WTC11 (cell line): Measurements from ENCODE around the gene VEZF1. TPM values are rescaled to one million over a fixed set of nuclear protein-coding genes. Genes with fewer than 3 reads are reported as not detected.

Experiments used
- ATAC-seq: fragments of 200-7000 bp; cut with Tn5 transposase; 2 replicates; pipeline ENCODE4 v1.10.0; 2021; ENCODE audit warnings: mild to moderate bottlenecking, moderate library complexity
- CTCF ChIA-PET: fragments of 300-600 bp; sonication (Branson Sonifier 250); formaldehyde crosslinking; loops from one replicate; lab custom pipeline; 2021; ENCODE audit warnings: antibody characterized with exemption; lab: Charles Lee
- POLR2A ChIA-PET: fragments of 350-600 bp; sonication (Branson Sonifier 250); formaldehyde crosslinking; loops from one replicate; lab custom pipeline; 2021; ENCODE audit warnings: antibody characterized with exemption; lab: Charles Lee
- DNase-seq: peaks from one replicate; pipeline ENCODE4 v3.0.0; 2021; ENCODE audit warnings: low spot score
- H3K27ac Mint-ChIP-seq: 2 replicates; pipeline ENCODE4 v1.8.0; 2021; ENCODE audit warnings: mixed read lengths
- H3K27me3 Mint-ChIP-seq: 2 replicates; pipeline ENCODE4 v1.8.0; 2021; ENCODE audit warnings: low read depth, mild to moderate bottlenecking, moderate library complexity, mixed read lengths
- H3K36me3 Mint-ChIP-seq: 2 replicates; pipeline ENCODE4 v1.8.0; 2021; ENCODE audit warnings: mixed read lengths
- H3K4me1 Mint-ChIP-seq: 2 replicates; pipeline ENCODE4 v1.8.0; 2022; ENCODE audit warnings: mixed read lengths
- H3K4me3 Mint-ChIP-seq: 2 replicates; pipeline ENCODE4 v1.8.0; 2021; ENCODE audit warnings: mild to moderate bottlenecking, moderate library complexity, mixed read lengths
- H3K9me3 Mint-ChIP-seq: 2 replicates; pipeline ENCODE4 v1.8.0; 2021; ENCODE audit warnings: mixed read lengths
- AR ChIP-seq: fragments of 250-450 bp; sonication (Bioruptor Pico); IDR thresholded peaks from 2 replicates; pipeline ENCODE4 v1.9.0; 2021; ENCODE audit warnings: mild to moderate bottlenecking
- ATF2 ChIP-seq: sonication (generic); formaldehyde crosslinking; IDR thresholded peaks from 2 replicates; pipeline ENCODE4 v1.8.1; 2022; ENCODE audit warnings: low read depth, missing genetic modification reagents, borderline replicate concordance
- CBFB ChIP-seq: sonication (generic); formaldehyde crosslinking; IDR thresholded peaks from 2 replicates; pipeline ENCODE4 v1.8.1; 2022; ENCODE audit warnings: mild to moderate bottlenecking, low read depth, missing genetic modification reagents
- CDX4 ChIP-seq: fragments of 250-450 bp; sonication (Bioruptor Pico); IDR thresholded peaks from 2 replicates; pipeline ENCODE4 v1.9.0; 2021; ENCODE audit warnings: moderate library complexity, mild to moderate bottlenecking, inconsistent platforms, borderline replicate concordance
- CREB1 ChIP-seq: sonication (generic); formaldehyde crosslinking; IDR thresholded peaks from 2 replicates; pipeline ENCODE4 v1.8.0; 2023; ENCODE audit warnings: mild to moderate bottlenecking, missing genetic modification reagents
- E2F1 ChIP-seq: sonication (generic); formaldehyde crosslinking; IDR thresholded peaks from 2 replicates; pipeline ENCODE4 v1.8.0; 2022; ENCODE audit warnings: mild to moderate bottlenecking, missing genetic modification reagents
- ELF4 ChIP-seq: sonication (generic); formaldehyde crosslinking; IDR thresholded peaks from 2 replicates; pipeline ENCODE4 v1.8.1; 2022; ENCODE audit warnings: low read depth, mild to moderate bottlenecking, moderate library complexity, missing genetic modification reagents
- ESRRA ChIP-seq: sonication (generic); formaldehyde crosslinking; IDR thresholded peaks from 2 replicates; pipeline ENCODE4 v1.8.1; 2022; ENCODE audit warnings: mild to moderate bottlenecking, missing genetic modification reagents, borderline replicate concordance
- FOXJ3 ChIP-seq: sonication (generic); formaldehyde crosslinking; IDR thresholded peaks from 2 replicates; pipeline ENCODE4 v1.9.0; 2021; ENCODE audit warnings: missing genetic modification reagents, mild to moderate bottlenecking, borderline replicate concordance
- FOXK1 ChIP-seq: sonication (generic); formaldehyde crosslinking; IDR thresholded peaks from 2 replicates; pipeline ENCODE4 v1.8.0; 2022; ENCODE audit warnings: mild to moderate bottlenecking, moderate library complexity, missing genetic modification reagents
- FOXP4 ChIP-seq: sonication (generic); formaldehyde crosslinking; IDR thresholded peaks from 2 replicates; pipeline ENCODE4 v1.8.0; 2022; ENCODE audit warnings: mild to moderate bottlenecking, missing genetic modification reagents
- GABPB1 ChIP-seq: sonication (generic); formaldehyde crosslinking; IDR thresholded peaks from 2 replicates; pipeline ENCODE4 v1.8.1; 2023; ENCODE audit warnings: mild to moderate bottlenecking, missing genetic modification reagents
- MYBL2 ChIP-seq: sonication (generic); formaldehyde crosslinking; IDR thresholded peaks from 2 replicates; pipeline ENCODE4 v1.8.1; 2023; ENCODE audit warnings: mild to moderate bottlenecking, moderate library complexity, missing genetic modification reagents
- NFATC4 ChIP-seq: fragments of 250-450 bp; sonication (Bioruptor Pico); IDR thresholded peaks from 2 replicates; pipeline ENCODE4 v1.9.0; 2021; ENCODE audit warnings: mild to moderate bottlenecking
- NR3C1 ChIP-seq: sonication (generic); formaldehyde crosslinking; conservative IDR thresholded peaks from 2 replicates; pipeline ENCODE4 v1.8.1; 2023; ENCODE audit warnings: low read depth, mild to moderate bottlenecking, missing genetic modification reagents
- PRRX2 ChIP-seq: fragments of 250-450 bp; sonication (Bioruptor Pico); IDR thresholded peaks from 2 replicates; pipeline ENCODE4 v1.8.0; 2021; ENCODE audit warnings: mild to moderate bottlenecking
- RORB ChIP-seq: fragments of 250-450 bp; sonication (Bioruptor Pico); IDR thresholded peaks from 2 replicates; pipeline ENCODE4 v1.9.0; 2021; ENCODE audit warnings: mild to moderate bottlenecking
- SOX15 ChIP-seq: fragments of 250-450 bp; sonication (Bioruptor Pico); IDR thresholded peaks from 2 replicates; pipeline ENCODE4 v1.9.0; 2021; ENCODE audit warnings: mild to moderate bottlenecking
- SP1 ChIP-seq: sonication (generic); formaldehyde crosslinking; conservative IDR thresholded peaks from 2 replicates; pipeline ENCODE4 v1.8.1; 2022; ENCODE audit warnings: missing genetic modification reagents
- TCF7 ChIP-seq: sonication (generic); formaldehyde crosslinking; IDR thresholded peaks from 2 replicates; pipeline ENCODE4 v1.8.0; 2022; ENCODE audit warnings: mild to moderate bottlenecking, low read depth, missing genetic modification reagents, moderate library complexity
- USF1 ChIP-seq: sonication (generic); formaldehyde crosslinking; IDR thresholded peaks from 2 replicates; pipeline ENCODE4 v1.8.0; 2022; ENCODE audit warnings: mild to moderate bottlenecking, missing genetic modification reagents
- ZNF532 ChIP-seq: fragments of 250-450 bp; sonication (Bioruptor Pico); IDR thresholded peaks from 2 replicates; pipeline ENCODE4 v1.9.0; 2021; ENCODE audit warnings: mild to moderate bottlenecking, borderline replicate concordance
- total RNA-seq: library from RNA; stranded (reverse); gene quantifications from 3 replicates; pipeline ENCODE4 v1.2.3, GENCODE V29; 2021

VEZF1 gene
- total RNA-seq, 1 experiment from 2014 or later, result 43.3 TPM

- peak overlapping the region; percentile 52 for H3K27ac Mint-ChIP-seq
- POLR2A ChIA-PET, result interaction anchor here (0.6 to 2.5 kb wide), 3 partner anchors 12 to 90 kb away, joined by 3 to 12 read pairs (median 3); partner anchors contain the start of gene SRSF1
- H3K4me1 Mint-ChIP-seq, result peaks cover 51% of the 10 kb centered on the region
- no peak overlapping the region for H3K4me3 Mint-ChIP-seq
- H3K9me3 Mint-ChIP-seq, result no peaks in the 10 kb centered on the region
- CTCF ChIA-PET, result interaction anchor here (0.7 to 11.1 kb wide), 10 partner anchors 9 to 162 kb away, joined by 3 to 207 read pairs (median 4); no protein-coding TSS in a partner anchor
- peak; percentile 61 for DNase-seq
- peak; percentile 81 for ATAC-seq
- H3K27me3 Mint-ChIP-seq, result no peaks in the 10 kb centered on the region
- peaks cover 16% of the 10 kb centered on the region for H3K36me3 Mint-ChIP-seq
- TF ChIP-seq FOXK1 (no peak), SP1 (CRISPR knock-in tag) (no peak), FOXP4 (CRISPR knock-in tag) (no peak), FOXJ3 (CRISPR knock-in tag) (no peak), E2F1 (CRISPR knock-in tag) (no peak), USF1 (no peak), NFATC4 (peak; percentile 31; the same call in 1 of the 2 replicates), PRRX2 (peak; percentile 82), ZNF532 (CRISPR knock-in tag) (no peak), ESRRA (CRISPR knock-in tag) (no peak), CDX4 (CRISPR knock-in tag) (no peak), CREB1 (CRISPR knock-in tag) (0 out of 2 replicates have a peak, but pooled peaks have one; percentile 27), MYBL2 (CRISPR knock-in tag) (no peak), ELF4 (CRISPR knock-in tag) (no peak), NR3C1 (no peak), ATF2 (CRISPR knock-in tag) (no peak), GABPB1 (CRISPR knock-in tag) (no peak), CBFB (CRISPR knock-in tag) (no peak), SOX15 (CRISPR knock-in tag) (no peak), TCF7 (CRISPR knock-in tag) (no peak), RORB (CRISPR knock-in tag) (no peak), AR (peak; percentile 74)
Observed at GRCh38 chr17:57995076-57995956, 7.3 kb upstream of the VEZF1 start.
